Stimulated activated CD4-positive, alpha-beta T cell treated with anti-CD3 and anti-CD28 coated beads, Interleukin-4, amount 100 ng/mL, for 24 hours (primary cell): ENCODE measurements around the gene ATP6V1G2.
"Not testable (repeated sequence)": the region's sequence is repeated elsewhere in the genome, so short reads cannot be mapped to it uniquely, and the experiment has no call there.

Experiments used
- DNase-seq: peaks from one replicate; pipeline ENCODE4 v3.0.0-alpha.2; 2020

The ATP6V1G2 gene

DNA sequence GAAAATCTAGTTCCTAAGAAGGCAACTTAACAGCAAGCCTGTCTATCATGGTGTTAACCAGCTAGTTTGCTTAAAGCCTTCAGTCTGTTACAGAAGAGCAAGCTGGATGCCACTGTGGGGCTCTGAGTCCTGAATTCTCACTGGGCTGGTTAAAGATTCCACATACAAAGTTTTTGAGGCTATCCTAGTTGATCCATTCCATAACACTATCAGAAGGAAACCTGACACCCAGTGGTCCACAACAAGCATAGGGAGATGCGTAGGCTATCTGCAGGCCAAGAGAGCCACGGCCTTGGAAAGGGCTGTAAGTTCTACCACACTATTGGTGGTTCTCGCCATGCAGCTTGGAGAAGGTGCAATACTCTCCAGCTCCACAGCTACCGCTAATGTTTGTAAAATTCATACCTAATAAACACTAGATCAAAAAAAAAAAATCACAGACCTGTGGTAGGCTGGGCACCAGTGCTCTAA lies 18.1 kb downstream of the ATP6V1G2 start:
- no peak for DNase-seq

DNA sequence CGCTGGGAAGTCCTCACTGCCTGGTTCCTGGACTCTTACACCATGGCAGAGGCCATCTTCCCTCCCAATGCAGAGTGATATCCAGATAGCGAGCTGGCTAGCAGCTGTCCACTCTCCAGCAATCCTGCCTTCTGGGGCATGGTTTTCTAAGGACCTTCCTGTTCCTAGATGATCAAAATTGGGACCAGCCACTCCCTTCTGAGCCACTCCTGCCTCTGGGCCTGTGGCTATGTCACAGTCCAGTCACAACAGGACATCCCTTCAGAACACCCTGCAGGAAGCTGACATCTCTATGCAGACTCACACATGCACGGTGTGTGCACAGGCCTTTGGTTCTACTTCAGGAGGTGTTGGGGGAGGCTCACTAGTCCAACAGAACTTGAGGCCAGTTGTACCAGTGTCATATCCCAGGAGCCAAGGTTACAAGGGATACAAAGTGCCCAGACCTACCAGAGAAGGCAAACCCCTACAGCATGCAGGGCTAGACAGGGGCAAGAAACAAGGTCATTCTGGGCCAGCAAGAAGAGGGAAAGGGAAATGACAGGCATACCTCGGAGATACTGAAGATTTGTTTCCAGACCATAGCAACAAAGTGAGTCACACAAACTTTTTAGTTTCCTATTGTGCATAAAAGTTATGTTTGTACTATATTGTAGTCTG lies 20.3 kb downstream of the ATP6V1G2 start:
- no peak for DNase-seq

DNA sequence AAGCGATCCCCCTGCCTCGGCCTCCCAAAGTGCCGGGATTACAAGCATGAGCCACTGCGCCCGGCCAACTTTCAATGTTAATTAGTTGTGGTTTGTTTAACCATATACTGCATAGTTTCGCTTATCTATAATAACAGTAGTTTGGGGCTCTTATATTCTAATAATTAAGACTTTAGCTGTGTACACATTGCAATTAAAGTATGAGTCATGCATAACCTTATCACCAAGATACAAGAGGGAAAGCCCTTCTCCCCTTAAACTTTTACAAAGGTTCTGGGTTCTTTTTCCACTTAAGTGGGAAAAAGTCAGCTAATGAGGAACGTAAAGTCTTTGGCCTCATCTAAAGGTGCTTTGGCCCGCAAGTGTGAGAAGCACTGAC lies 20.9 kb downstream of the ATP6V1G2 start:
- no peak for DNase-seq

DNA sequence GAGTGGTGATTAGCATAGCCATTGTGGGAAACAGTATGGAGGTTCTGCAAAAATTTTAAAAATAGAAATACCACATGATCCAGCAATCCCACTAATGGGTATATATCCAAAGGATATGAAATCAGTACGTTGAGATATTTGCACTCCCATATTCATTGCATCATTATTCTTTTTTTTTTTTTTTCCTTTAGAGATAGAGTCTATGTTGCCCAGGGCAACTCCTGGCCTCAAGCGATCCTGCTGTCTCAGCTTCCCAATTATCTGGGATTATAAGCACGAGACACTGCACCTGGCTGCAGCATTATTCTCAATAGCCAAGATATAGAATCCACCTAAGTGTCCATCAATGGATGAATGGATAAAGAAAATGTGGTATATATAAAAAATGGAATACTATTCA lies 24.6 kb downstream of the ATP6V1G2 start:
- no peak for DNase-seq

DNA sequence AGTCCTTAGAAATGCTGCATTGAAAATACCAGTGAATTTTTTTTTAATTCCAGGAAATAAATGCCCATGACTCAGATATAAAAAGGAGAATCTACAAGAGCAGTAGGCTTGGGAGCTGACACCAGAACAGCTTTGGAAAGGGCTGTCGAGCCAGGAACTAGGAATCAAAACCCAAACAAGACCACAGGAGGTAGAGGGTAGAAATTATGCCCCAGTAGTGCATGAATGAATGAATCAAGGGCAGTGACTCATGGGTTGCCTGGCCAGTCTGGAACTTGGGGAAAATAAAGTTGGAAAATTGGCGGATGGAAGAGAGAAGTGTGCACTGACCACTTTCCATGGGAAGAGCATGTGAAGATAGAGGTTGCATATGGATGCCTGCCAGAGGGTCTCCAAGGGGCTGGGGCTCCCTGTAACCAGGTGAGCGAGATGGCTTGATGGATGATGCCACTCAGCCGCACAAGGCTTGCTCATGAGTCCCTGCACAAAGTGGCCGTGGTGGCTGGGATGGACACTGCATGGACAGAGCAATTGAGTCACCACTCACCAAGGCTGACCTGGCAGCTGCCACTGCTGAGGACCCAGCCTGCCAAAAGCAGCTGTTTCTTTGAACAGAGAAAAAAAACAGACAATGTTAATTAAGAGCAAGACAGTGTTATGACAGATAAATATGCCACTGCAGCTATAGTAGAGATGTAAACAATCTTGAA lies 32.8 kb downstream of the ATP6V1G2 start:
- no peak for DNase-seq

DNA sequence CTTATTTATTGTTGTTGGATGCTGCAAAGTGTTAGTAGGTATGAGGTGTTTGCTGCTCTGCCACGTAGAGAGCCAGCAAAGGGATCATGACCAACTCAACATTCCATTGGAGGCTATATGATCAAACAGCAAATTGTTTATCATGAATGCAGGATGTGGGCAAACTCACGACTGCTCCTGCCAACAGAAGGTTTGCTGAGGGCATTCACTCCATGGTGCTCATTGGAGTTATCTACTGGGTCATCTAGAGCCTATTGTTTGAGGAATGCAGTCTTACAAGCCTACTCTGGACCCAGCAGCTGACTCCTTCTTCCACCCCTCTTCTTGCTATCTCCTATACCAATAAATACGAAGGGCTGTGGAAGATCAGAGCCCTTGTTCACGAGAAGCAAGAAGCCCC lies 36.4 kb downstream of the ATP6V1G2 start:
- no peak for DNase-seq

DNA sequence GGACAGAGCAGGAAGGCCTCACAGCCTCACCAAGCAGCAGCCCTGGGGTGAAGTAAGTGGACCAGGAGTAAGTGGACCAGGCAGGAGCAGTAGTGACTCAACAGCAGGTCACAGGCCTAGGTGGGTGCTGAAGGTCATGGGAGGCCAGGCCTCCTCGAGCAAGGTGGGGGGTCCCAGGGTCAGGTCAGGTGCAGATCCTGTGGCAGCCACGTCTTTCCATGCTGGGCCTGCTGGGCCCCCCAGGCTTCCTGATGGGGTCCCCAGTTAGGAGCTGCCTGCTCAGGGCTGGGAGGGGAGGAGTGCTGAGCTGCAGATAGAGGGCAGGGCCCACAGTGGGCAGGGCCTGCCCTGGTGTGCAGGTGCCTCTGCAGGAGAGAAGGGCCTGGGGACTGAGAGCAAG lies 37.4 kb downstream of the ATP6V1G2 start:
- not testable (repeated sequence) for DNase-seq

DNA sequence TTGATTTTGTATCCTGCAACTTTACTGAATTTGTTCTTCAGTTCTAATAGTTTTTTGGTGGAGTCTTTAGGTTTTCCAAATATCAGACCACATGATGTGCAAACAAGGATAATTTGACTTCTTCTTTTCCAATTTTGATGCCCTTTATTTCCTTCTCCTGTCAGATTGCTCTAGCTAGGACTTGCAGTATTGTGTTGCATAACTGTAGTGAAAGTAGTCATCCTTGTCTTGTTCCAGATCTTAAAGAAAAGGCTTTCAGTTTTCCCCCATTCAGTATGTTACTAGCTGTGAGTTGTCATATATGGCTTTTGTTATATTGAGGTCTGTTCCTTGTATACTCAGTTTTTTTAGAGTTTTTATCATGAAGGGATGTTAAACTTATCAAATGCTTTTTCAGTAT lies 43.8 kb downstream of the ATP6V1G2 start:
- DNase-seq = no peak

DNA sequence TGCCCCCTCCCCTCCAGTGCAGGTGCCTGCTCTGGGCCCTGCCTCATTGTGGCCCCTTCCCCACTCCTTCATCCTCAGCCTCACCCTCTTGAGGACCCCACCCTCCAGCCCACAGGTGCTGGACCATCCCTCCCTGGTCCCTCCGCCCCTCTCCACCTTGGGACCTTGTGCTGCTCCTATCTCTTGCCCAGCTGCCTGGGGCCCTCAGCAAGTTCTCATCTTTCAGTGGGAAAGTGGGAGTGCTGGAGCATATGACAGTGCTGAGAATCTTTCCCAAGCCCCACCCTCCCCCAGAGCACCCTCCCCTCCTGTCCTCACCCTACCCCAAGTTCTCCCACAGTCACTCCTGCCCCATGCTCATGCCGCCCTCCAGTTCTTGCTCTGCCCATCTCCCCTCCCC lies 46.8 kb downstream of the ATP6V1G2 start:
- DNase-seq = not testable (repeated sequence)

DNA sequence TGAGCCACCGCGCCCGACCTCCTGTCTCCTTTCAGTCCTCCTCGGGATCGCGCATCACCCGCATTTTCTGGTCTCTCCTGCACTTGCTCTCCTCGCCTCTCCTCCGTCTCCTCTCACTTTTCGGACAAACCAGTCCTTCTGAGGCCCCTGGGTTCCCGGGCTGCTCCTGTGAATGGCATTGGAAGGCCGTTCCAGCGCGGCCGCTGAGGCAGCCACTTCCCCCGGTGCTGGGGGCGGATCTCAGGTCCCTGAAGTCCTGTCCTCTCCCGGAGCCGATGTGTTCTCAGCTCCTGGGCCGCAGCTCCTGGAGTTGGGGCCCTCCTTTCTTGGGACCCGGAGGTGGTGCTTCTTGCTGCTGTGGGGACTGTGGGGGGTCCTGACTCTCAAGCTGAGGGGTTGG lies 47.7 kb downstream of the ATP6V1G2 start:
- peak; percentile 6 for DNase-seq

DNA sequence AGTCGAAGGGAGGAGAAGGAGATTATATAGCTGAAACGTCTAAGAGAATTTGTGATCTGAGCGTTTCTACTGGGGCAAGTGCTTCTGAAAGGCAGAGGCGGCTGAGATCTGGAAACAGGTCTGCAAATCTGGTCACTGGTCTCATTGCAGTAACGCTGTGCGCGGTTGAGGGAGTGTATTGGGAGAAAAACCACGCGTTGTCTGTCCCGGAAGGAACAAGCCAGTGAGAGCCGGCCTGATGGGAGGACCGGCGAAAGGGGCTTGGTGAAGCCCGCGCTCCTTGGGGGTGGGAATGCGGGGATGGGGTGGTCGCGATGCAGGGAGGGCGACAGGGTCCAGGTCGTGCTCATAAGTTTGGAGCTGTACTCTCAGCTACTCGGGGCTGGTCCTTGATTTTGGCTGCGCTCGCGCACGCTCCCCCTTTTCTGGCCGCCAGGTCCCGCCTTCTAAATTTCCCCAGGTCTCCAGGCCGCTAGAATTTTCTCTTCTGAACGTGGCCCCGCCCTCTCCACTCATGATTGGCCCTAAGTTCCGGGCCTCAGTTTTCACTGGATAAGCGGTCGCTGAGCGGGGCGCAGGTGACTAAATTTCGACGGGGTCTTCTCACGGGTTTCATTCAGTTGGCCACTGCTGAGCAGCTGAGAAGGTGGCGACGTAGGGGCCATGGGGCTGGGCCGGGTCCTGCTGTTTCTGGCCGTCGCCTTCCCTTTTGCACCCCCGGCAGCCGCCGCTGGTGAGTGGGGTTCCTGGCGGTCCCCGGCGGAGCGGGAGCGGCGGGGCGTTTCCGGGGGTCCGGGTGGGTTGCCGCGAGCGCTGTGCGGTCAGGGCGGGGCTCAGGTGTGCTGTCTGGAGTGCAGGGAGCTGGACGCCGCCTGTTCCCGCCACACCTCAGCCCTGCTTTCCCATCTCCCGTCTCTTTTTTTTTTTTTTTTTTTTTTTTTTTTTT lies 48.6 kb downstream of the ATP6V1G2 start, which contains the start of gene MICB:
Gene MICB (plus strand): TSS at position 615 of the 946 bp plus-strand sequence. CDS start 49 bp downstream, at position 664.
- peak; percentile 91 for DNase-seq

DNA sequence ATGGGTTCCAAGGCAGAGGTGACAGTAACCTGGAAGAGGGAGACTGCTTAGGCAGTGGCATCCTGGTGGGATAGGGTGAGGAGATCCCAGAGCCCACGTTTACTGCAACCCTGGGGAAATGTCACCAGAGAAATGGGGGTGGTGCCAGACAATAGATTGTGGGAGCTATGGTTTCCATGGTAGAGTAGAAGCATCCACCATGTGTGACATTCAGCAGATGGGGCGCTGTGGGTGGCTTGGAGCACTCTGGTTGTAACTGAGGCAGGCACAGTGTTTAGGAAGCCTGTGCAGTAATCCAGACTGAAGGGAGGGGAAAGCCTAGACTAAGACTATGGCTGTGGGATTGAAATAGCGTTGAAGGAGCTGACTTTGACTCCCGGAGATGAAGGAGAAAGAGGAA lies 49.6 kb downstream of the ATP6V1G2 start:
- not testable (repeated sequence) for DNase-seq

DNA sequence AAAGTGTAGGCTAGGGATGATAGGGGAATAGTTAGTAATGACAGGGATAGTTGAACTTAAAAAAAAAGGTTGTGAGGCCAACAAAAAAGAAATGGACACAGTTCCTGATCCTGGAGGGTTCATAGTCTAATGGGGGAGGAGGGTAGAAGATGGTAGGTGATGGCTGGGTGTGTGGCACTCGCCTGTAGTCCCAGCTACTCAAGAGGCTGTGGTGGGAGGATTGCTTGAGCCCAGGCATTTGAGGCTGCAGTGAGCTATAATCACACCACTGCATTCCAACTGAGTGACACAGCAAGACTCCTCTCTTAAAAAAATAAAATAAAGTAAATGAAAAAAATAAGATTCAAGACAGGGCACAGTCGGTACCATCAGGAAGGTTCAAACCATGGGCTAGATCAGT lies 50.8 kb downstream of the ATP6V1G2 start:
- DNase-seq = no peak
